HG02763 (cell line): ENCODE measurements around the gene FAM50B.

Experiments used
- ATAC-seq: cut with Tn5 transposase; IDR thresholded peaks from one replicate; pipeline ENCODE4 v1.9.1; 2021; ENCODE audit warnings: mild to moderate bottlenecking, moderate library complexity; ENCODE audit not compliant: unreplicated experiment

FAM50B gene, protein sequence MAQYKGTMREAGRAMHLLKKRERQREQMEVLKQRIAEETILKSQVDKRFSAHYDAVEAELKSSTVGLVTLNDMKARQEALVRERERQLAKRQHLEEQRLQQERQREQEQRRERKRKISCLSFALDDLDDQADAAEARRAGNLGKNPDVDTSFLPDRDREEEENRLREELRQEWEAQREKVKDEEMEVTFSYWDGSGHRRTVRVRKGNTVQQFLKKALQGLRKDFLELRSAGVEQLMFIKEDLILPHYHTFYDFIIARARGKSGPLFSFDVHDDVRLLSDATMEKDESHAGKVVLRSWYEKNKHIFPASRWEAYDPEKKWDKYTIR

GRCh38 chr6:3848925-3849605 is at the start of gene FAM50B:
TSS of gene FAM50B (plus strand) at chr6:3849373. CDS start at chr6:3849812, 439 bp downstream.
- peak; percentile 87 for ATAC-seq

DNA sequence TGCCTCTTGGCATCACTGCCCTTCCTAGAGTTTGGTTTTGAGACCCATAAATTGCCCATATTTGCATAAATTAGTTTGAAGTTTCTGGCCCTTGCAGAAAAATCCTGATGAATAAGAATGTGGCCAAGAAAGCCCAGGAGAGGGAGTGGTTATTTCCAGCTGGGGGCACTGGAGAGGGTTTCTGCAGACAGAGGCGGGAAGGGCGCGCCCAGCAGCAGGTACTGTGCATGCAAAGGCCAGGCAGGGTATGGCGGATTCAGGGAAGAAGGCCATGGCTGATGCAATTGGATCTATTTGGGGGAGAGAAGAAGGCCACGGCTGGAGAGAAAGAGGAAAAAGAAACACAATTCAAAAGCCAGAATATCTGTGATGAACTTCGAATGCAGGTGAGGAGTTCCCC is 49.5 kb upstream of the FAM50B start:
- ATAC-seq, result no peak

DNA sequence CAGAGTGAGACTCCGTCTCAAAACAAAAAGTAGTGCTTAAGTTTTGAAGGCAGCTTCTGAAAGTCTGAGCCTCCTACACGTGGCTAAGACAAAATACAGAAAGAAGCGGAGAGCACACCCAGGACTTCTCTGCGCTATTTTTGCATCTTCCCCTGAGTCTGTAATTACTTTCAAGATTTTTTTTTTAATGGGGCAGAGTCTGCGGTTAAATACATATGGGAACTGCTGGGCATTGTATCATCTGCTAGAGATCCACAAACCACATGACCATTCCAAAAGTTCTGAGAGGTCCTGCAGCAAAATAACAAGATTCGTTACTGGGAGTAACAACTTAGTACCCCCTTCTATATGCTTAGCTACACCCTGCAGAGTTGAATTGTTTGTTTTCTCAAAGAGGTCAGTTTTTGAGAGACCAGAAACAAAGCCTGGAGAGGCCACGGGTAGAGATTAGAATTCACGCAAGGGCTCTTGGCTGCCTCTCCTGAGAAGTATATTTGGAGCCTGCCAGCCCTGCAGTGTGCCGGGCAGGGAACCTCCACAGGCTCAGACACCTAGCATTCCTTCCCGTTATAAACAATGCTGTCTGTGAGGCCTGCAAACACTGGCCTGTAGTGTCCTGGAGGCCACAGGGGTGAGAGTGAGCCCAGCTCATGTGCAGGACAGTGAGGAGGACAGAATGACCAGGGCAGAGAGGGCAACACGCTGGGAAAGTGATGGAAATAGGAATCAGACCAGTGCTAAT is 48.2 kb upstream of the FAM50B start:
- no peak for ATAC-seq

- ATAC-seq, result no peak
These were observed 47.2 kb upstream of the FAM50B start for GRCh38 chr6:3801960-3802359.

GRCh38 chr6:3803627-3804468 is 45.3 kb upstream of the FAM50B start:
- ATAC-seq, result no peak

DNA sequence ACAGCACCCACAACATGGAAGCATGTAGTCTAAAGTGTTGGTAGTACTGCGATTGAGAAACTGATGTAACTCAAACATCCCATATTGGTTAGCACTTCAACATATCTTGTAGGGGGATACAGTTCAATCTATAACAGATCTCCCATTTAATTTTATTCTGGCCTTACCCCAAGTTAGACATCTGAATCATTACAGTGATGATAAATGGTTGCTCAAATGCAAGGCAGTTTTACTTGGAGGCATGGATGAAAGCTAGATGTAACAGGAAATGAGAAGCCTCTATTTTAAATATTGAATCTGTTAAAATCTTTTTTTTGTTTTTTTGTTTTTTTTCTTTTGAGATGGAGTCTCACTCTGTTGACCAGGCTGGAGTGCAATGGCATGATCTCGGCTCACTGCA is 44.2 kb upstream of the FAM50B start:
- ATAC-seq, result no peak

GRCh38 chr6:3805448-3806123 is 43.6 kb upstream of the FAM50B start:
- no peak for ATAC-seq

DNA sequence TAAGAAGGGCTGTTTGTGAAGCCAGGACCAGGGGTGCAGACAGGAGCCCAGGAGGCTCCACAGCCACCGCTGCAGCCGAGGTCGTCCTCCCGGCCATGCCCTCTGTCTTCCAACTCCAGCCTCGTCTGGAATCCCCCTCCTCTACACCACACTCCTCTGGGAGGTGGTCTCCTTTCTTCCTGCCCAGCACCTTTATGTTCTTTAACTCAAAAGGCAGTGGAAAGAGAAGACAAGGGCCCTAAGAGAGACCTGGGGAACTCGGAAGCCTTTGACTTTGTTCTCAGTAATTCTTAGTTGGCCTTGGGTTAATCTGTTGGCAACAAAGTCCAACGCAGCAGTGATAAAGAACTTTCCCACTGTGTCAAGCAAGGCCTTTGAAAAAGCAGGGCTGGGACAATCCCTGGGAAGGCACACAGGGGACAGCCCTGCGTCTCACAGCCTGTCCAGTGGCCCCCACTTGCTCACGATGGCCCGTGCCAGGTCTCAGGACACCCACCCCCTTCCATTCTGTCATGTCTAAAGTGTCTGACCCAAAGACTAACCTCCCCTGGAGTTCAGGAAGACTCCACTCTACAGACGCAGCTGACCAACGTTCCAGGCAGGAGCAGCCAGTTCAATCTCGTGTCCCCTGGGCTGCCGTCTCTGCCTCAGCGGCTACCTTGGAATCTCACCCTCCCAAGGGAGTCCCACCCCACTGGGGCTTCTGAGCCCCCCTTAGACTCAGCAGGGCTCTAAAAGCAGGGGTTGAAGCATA is 42.8 kb upstream of the FAM50B start:
- no peak for ATAC-seq

DNA sequence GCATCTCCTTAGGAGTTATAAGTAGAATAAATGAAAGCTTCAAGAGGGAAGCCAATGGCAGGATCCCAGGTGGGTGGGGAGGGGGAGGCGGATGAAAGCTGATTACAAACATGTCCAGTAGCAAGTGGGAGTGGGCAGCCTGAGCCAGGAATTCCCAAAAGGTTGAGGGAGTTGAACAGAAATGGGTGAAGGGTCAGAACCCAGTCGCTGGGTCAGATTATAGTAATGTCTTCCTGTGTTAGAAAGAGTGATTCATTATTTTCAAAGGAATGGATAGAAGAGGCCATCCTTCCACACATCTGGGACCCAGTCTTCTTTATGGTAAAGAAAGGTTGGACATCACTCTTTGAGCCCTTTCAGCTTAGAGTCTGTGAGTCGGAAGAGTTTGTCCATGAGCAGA is 41.0 kb upstream of the FAM50B start:
- no peak for ATAC-seq

GRCh38 chr6:3808759-3809514 is 40.2 kb upstream of the FAM50B start:
- no peak for ATAC-seq

- ATAC-seq, result no peak
These were observed 39.7 kb upstream of the FAM50B start for GRCh38 chr6:3809515-3809891.

DNA sequence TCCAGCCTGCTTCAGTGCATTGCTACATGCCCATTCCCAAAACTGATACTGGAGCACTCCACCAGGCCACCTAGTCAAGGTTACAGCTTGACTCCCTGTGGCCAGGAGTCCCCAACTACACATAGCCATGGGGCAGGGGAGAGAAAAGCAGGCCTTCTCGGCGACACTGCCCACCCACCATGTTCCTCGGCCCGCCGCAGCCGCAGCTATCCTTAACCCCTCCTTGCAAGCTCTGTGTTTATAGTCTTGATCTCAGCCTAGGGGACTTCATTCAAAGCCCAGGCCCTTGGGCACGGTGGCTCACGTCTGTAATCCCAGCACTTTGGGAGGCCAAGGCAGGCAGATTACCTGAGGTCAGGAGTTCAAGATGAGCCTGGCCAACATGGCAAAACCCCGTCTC is 39.2 kb upstream of the FAM50B start:
- ATAC-seq, result no peak

- ATAC-seq, result no peak
These were observed 38.0 kb upstream of the FAM50B start for GRCh38 chr6:3811191-3811590.

DNA sequence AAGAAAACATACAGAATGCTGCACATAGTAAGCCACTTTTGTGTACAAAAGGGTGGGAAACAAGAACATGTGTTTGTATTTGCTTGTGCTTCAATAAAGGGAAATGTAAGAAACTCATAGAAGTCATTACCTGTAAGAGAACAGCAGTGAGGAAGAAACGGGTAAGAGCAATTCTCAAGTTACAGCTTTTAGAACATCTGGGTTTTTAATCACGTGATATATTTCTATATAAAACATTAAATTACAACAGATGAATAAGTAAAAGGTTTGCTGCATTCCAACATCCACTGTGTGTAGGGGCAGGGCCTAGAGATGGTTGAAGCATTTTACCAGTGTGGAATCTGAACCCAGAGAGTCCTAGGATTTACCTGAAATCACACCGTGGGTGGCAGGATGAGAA is 36.6 kb upstream of the FAM50B start:
- ATAC-seq, result no peak

DNA sequence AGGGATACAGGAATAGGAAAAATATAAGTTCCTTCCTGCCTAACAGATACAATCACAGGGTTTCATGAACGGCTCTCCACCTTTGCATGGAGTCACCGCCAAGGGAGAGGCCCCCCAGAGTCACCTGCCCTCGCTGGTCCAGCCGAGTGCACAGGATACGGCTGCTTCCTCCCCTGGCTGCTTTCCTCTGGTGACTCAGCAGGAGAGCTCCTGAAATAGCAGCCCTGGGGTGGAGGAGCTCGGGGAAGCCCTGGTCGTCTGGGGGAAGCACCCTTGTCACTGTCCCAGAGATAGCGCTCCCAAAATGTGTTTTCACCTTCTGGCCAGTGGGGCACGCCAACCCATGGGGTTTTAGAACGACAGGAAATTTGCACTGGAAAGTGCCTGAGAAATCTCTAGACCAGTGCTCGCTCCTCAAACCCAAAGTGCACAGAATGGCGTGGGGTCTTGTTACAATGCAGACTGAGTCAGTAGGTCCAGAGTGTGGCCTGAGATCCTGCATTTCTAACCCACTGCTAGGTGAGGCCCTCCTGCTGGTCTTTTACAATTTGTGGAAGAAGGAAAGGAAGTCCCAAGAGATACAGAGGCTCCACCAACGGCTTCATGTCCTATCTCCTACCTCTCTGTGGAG is 35.9 kb upstream of the FAM50B start:
- ATAC-seq, result no peak

DNA sequence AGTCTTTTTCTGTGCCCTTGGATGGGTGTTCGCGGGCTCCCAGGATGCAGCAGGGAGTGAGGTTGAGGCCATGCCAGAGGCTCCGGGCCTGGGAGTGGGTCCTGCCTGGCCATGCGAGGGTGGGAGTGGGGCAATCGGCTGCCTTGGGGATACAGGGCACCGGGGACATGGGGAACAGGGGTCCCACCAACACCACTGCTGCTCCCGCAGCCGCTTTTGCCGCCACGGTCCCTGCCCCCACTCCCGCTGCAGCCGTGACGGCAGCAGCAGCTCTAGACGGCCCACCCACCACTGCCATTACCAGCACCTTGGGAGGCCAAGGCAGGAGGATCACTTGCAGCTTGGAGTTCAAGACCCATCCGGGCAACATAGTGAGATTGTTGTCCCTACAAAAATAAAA is 35.3 kb upstream of the FAM50B start:
- ATAC-seq, result no peak

GRCh38 chr6:3814539-3814938 is 34.6 kb upstream of the FAM50B start:
- no peak for ATAC-seq

- no peak for ATAC-seq
These were observed 32.9 kb upstream of the FAM50B start for GRCh38 chr6:3816251-3816650.
